B cell (primary cell): ENCODE results near the gene USP17L15. TPM values are rescaled to one million over a fixed set of nuclear protein-coding genes. Genes with fewer than 3 reads are reported as not detected.
"Not testable (repeated sequence)": the region's sequence is repeated elsewhere in the genome, so short reads cannot be mapped to it uniquely, and the experiment has no call there.

ENCODE experiments used
- ATAC-seq: fragments of 200-7000 bp; cut with Tn5 transposase; one replicate; pipeline ENCODE4 v1.10.0; 2021; ENCODE audit warnings: low read depth, mild to moderate bottlenecking, moderate number of reproducible peaks, moderate library complexity
- CTCF ChIA-PET: fragments of 350-600 bp; sonication (Branson Sonifier 250); formaldehyde crosslinking; loops from one replicate; lab custom pipeline; 2021; ENCODE audit warnings: antibody characterized with exemption, inconsistent platforms; lab: Charles Lee
- POLR2A ChIA-PET: fragments of 350-600 bp; sonication (Branson Sonifier 250); formaldehyde crosslinking; loops from one replicate; lab custom pipeline; 2021; ENCODE audit warnings: antibody characterized with exemption; lab: Charles Lee
- DNase-seq: peaks from one replicate; pipeline ENCODE4 v3.0.0; 2013
- H2AFZ ChIP-seq: 2 replicates; pipeline ENCODE4 v1.6.1; 2012; ENCODE audit warnings: mild to moderate bottlenecking, low read depth, low read length; ENCODE audit not compliant: insufficient read depth, poor library complexity, severe bottlenecking
- H3K27ac ChIP-seq, 2 donors: 1 replicate in 1 of 2; 2 replicates in 1 of 2; pipeline ENCODE4 v1.5.1; 2012 to 2013; ENCODE audit warnings: low read length in 2 of 2, mild to moderate bottlenecking in 2 of 2, moderate library complexity in 1 of 2
- H3K27me3 ChIP-seq, 4 experiments: fragments of 200-600 bp in 1 of 4; sonication (generic) in 1 of 4; replicated peaks in 1 of 4; 1 replicate in 2 of 4; 2 replicates in 2 of 4; pipeline versions ENCODE4 v1.6.1 to v1.7.0; 2013 to 2016; ENCODE audit warnings: low read length in 3 of 4, mild to moderate bottlenecking in 2 of 4, mixed read lengths in 1 of 4, moderate library complexity in 1 of 4; ENCODE audit not compliant: insufficient read depth in 4 of 4, control insufficient read depth in 3 of 4; ENCODE audit errors: control extremely low read depth in 1 of 4
- H3K36me3 ChIP-seq, 2 experiments: replicated peaks in 1 of 2; 1 replicate in 1 of 2; 2 replicates in 1 of 2; pipeline versions ENCODE4 v1.6.1 to v1.7.1; 2013; ENCODE audit warnings: low read length in 1 of 2; ENCODE audit not compliant: insufficient read depth in 2 of 2, control insufficient read depth in 1 of 2; ENCODE audit errors: control extremely low read depth in 1 of 2, extremely low read depth in 1 of 2
- H3K4me1 ChIP-seq, 2 donors: fragments of 200-600 bp in 1 of 2; sonication (generic) in 1 of 2; 1 replicate in 1 of 2; 2 replicates in 1 of 2; pipeline versions ENCODE4 v1.5.1 to v1.6.1; 2013 to 2017; ENCODE audit warnings: low read length in 2 of 2; ENCODE audit not compliant: control insufficient read depth in 2 of 2, insufficient read depth in 2 of 2
- H3K4me2 ChIP-seq: replicated peaks from 2 replicates; pipeline ENCODE3; 2012; ENCODE audit warnings: mild to moderate bottlenecking, low read depth, low read length; ENCODE audit not compliant: poor library complexity, severe bottlenecking
- H3K4me3 ChIP-seq, 5 experiments: fragments of 200-600 bp in 1 of 5; sonication (generic) in 1 of 5; 1 replicate in 3 of 5; 2 replicates in 2 of 5; pipeline versions ENCODE4 v1.5.1 to v1.7.0; 2011 to 2016; ENCODE audit warnings: low read length in 4 of 5, mild to moderate bottlenecking in 4 of 5, low read depth in 2 of 5, control low read depth in 1 of 5, moderate library complexity in 1 of 5; ENCODE audit not compliant: insufficient read depth in 1 of 5; ENCODE audit errors: control extremely low read depth in 1 of 5, extremely low read depth in 1 of 5
- H3K79me2 ChIP-seq: fragments of 200-600 bp; sonication (generic); one replicate; pipeline ENCODE4 v1.6.0; 2016; ENCODE audit warnings: low read length; ENCODE audit not compliant: control insufficient read depth, insufficient read depth
- H3K9ac ChIP-seq: fragments of 200-600 bp; sonication (generic); 2 replicates; pipeline ENCODE4 v1.6.1; 2017; ENCODE audit warnings: mild to moderate bottlenecking, low read length, moderate library complexity
- H3K9me3 ChIP-seq, 3 donors: one replicate each; pipeline versions ENCODE4 v1.6.1 to v1.7.1; 2013; ENCODE audit warnings: low read length in 2 of 3; ENCODE audit not compliant: control insufficient read depth in 2 of 3, insufficient read depth in 1 of 3; ENCODE audit errors: control extremely low read depth in 1 of 3
- H4K20me1 ChIP-seq: 2 replicates; pipeline ENCODE4 v1.6.0; 2012; ENCODE audit warnings: mild to moderate bottlenecking, low read length; ENCODE audit not compliant: insufficient read depth, control insufficient read depth, poor library complexity, severe bottlenecking
- H3K27ac Mint-ChIP-seq: one replicate; pipeline ENCODE4 v1.8.0; 2021; ENCODE audit warnings: mixed read lengths
- H3K27me3 Mint-ChIP-seq: one replicate; pipeline ENCODE4 v1.8.0; 2021; ENCODE audit warnings: mixed read lengths
- H3K4me1 Mint-ChIP-seq: one replicate; pipeline ENCODE4 v1.8.0; 2021; ENCODE audit warnings: mixed read lengths
- H3K4me3 Mint-ChIP-seq: one replicate; pipeline ENCODE4 v1.8.0; 2021; ENCODE audit warnings: mixed read lengths
- H3K9me3 Mint-ChIP-seq: one replicate; pipeline ENCODE4 v1.8.0; 2022; ENCODE audit warnings: mixed read lengths; ENCODE audit not compliant: insufficient read depth
- WGBS: methylation state at CpG from one replicate; pipeline ENCODE4 v1.1.5; 2013; ENCODE audit warnings: missing lambda C conversion rate; ENCODE audit not compliant: insufficient coverage; 5-methylcytosine and 5-hydroxymethylcytosine counted together
- intact Hi-C: fragments of 100-400 bp; cut with micrococcal nuclease; formaldehyde crosslinking; loops from one replicate; pipeline ENCODE4 v1.10.0; 2022
- polyA plus RNA-seq: library from polyadenylated mRNA; depleted of rRNA; stranded (reverse); fragments of >200 nt; gene quantifications from 2 replicates; pipeline ENCODE4 v1.2.3, GENCODE V29; 2012
- total RNA-seq, 2 donors: library from RNA; stranded (reverse); fragments of 120-200 nt in 1 of 2; gene quantifications; 1 replicate in 1 of 2; 2 replicates in 1 of 2; pipeline versions ENCODE4 v1.2.3 to v1.2.4, GENCODE V29; 2013 to 2022

USP17L15 gene
- total and polyA plus RNA-seq, 2 donors (not counting 1 experiment from before 2014, with no cell fraction given) = not detected

DNA sequence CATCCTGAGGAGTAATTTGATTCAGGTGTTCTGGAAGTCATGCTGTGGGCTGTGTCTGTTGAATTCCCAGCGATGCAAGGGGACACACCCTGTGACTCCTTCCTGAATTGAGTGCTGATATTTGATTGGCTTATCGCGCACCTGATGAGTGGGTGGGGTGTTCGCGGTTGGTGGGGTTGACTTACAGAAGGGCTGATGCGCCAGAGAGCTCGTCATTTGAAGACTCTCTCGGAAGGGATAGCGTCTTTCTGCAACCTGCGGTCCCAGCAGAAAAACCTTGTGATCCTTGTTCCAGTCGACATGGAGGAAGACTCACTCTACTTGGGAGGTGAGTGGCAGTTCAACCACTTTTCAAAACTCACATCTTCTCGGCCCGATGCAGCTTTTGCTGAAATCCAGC lies 28.4 kb downstream of the USP17L15 start, which contains the start of gene USP17L21:
TSS of gene USP17L21 (plus strand) at position 301 of the 400 bp plus-strand sequence. CDS start at position 301, 0 bp downstream.
- H3K36me3 ChIP-seq, H2AFZ ChIP-seq, DNase-seq, H3K9me3 ChIP-seq, H3K9ac ChIP-seq, H3K4me1 Mint-ChIP-seq, H3K27me3 ChIP-seq, H3K4me1 ChIP-seq, H3K4me3 ChIP-seq, H3K27ac Mint-ChIP-seq, H3K4me3 Mint-ChIP-seq, H3K79me2 ChIP-seq, ATAC-seq, H3K4me2 ChIP-seq, H3K9me3 Mint-ChIP-seq, H3K27me3 Mint-ChIP-seq, intact Hi-C loops, CTCF ChIA-PET, H4K20me1 ChIP-seq, POLR2A ChIA-PET, H3K27ac ChIP-seq: not testable (repeated sequence)
- no CpG with 5 or more reads among the region's 13 CpGs for WGBS

DNA sequence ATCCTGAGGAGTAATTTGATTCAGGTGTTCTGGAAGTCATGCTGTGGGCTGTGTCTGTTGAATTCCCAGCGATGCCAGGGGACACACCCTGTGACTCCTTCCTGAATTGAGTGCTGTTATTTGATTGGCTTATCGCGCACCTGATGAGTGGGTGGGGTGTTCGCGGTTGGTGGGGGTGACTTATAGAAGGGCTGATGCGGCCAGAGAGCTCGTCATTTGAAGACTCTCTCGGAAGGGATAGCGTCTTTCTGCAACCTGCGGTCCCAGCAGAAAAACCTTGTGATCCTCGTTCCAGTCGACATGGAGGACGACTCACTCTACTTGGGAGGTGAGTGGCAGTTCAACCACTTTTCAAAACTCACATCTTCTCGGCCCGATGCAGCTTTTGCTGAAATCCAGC lies 33.1 kb downstream of the USP17L15 start, which contains the start of gene USP17L22:
TSS of gene USP17L22 (plus strand) at position 301 of the 400 bp plus-strand sequence. CDS start at position 301, 0 bp downstream.
- H3K4me3 Mint-ChIP-seq, intact Hi-C loops, DNase-seq: not testable (repeated sequence)

DNA sequence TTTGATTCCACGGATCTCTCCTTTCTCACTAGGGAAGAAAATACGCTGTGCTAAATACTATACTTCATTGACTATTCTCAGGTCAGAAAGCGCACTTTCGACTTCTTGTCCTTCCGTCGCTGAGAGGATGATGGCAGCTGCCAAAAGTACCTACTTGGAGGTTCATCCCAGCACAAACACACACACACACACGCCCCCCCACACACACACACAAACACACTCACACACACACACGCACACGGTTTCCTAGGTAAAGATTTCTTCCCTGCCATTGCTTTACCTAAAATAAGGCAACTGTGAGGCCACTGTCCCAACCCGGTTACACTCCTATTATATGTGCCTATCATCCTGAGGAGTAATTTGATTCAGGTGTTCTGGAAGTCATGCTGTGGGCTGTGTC lies 37.5 kb downstream of the USP17L15 start:
- POLR2A ChIA-PET, H3K4me1 Mint-ChIP-seq, H3K4me3 ChIP-seq, H3K27me3 ChIP-seq, CTCF ChIA-PET, H3K27me3 Mint-ChIP-seq, ATAC-seq, H3K9ac ChIP-seq, DNase-seq, H3K27ac ChIP-seq, H3K4me1 ChIP-seq, intact Hi-C loops, H3K4me2 ChIP-seq, H3K9me3 ChIP-seq, H4K20me1 ChIP-seq, H3K9me3 Mint-ChIP-seq, H3K4me3 Mint-ChIP-seq, H3K36me3 ChIP-seq, H2AFZ ChIP-seq, H3K79me2 ChIP-seq, H3K27ac Mint-ChIP-seq: not testable (repeated sequence)
- 89% methylated on average over 3 of the region's 10 CpGs for WGBS

More for the DNA sequence above, 33.1 kb downstream of the USP17L15 start, which contains the start of gene USP17L22:
- H3K27ac Mint-ChIP-seq, H3K27ac ChIP-seq, H3K27me3 Mint-ChIP-seq, H3K4me2 ChIP-seq, H3K4me1 ChIP-seq, H3K9me3 Mint-ChIP-seq, H3K4me1 Mint-ChIP-seq, POLR2A ChIA-PET, H3K9me3 ChIP-seq, CTCF ChIA-PET, H3K4me3 ChIP-seq, H2AFZ ChIP-seq, H4K20me1 ChIP-seq, H3K27me3 ChIP-seq, H3K9ac ChIP-seq, ATAC-seq, H3K79me2 ChIP-seq, H3K36me3 ChIP-seq: not testable (repeated sequence)
- no CpG with 5 or more reads among the region's 15 CpGs for WGBS

Other genes with a start within 250 kb of the USP17L15 start
- not detected in 2 replicates for gene FAM90A26, start 64.0 kb upstream of the USP17L15 start, total RNA-seq
- gene FAM90A26, start 64.0 kb upstream of the USP17L15 start, polyA plus RNA-seq = 0.04 TPM in 1 of 2 replicates, not detected in the other
- not detected in 2 replicates for gene USP17L10, start 23.7 kb upstream of the USP17L15 start, total RNA-seq
- gene USP17L10, start 23.7 kb upstream of the USP17L15 start, polyA plus RNA-seq = not detected in 2 replicates
- gene USP17L11, start 19.0 kb upstream of the USP17L15 start, total RNA-seq = not detected in 2 replicates
- gene USP17L11, start 19.0 kb upstream of the USP17L15 start, polyA plus RNA-seq = not detected in 2 replicates
- not detected in 2 replicates for gene USP17L12, start 14.2 kb upstream of the USP17L15 start, total RNA-seq
- not detected in 2 replicates for gene USP17L12, start 14.2 kb upstream of the USP17L15 start, polyA plus RNA-seq
- gene USP17L13, start 9.5 kb upstream of the USP17L15 start, total RNA-seq = not detected in 2 replicates
- gene USP17L13, start 9.5 kb upstream of the USP17L15 start, polyA plus RNA-seq = not detected in 2 replicates
- not detected in 2 replicates for gene USP17L17, start 9.5 kb downstream of the USP17L15 start, total RNA-seq
- gene USP17L17, start 9.5 kb downstream of the USP17L15 start, polyA plus RNA-seq = not detected in 2 replicates
- gene USP17L18, start 14.2 kb downstream of the USP17L15 start, total RNA-seq = not detected in 2 replicates
- gene USP17L18, start 14.2 kb downstream of the USP17L15 start, polyA plus RNA-seq = not detected in 2 replicates
- gene USP17L19, start 19.0 kb downstream of the USP17L15 start, total RNA-seq = not detected in 2 replicates
- gene USP17L19, start 19.0 kb downstream of the USP17L15 start, polyA plus RNA-seq = not detected in 2 replicates
- gene USP17L20, start 23.7 kb downstream of the USP17L15 start, total RNA-seq = not detected in 2 replicates
- not detected in 2 replicates for gene USP17L20, start 23.7 kb downstream of the USP17L15 start, polyA plus RNA-seq
- gene USP17L21, start 28.5 kb downstream of the USP17L15 start, total RNA-seq = not detected in 2 replicates
- gene USP17L21, start 28.5 kb downstream of the USP17L15 start, polyA plus RNA-seq = not detected in 2 replicates
- gene USP17L22, start 33.2 kb downstream of the USP17L15 start, total RNA-seq = not detected in 2 replicates
- not detected in 2 replicates for gene USP17L22, start 33.2 kb downstream of the USP17L15 start, polyA plus RNA-seq
- not detected in 2 replicates for gene USP17L24, start 90.8 kb downstream of the USP17L15 start, total RNA-seq
- gene USP17L24, start 90.8 kb downstream of the USP17L15 start, polyA plus RNA-seq = not detected in 2 replicates
- not detected in 2 replicates for gene USP17L25, start 95.5 kb downstream of the USP17L15 start, total RNA-seq
- gene USP17L25, start 95.5 kb downstream of the USP17L15 start, polyA plus RNA-seq = not detected in 2 replicates
- not detected in 2 replicates for gene USP17L26, start 100.3 kb downstream of the USP17L15 start, total RNA-seq
- not detected in 2 replicates for gene USP17L26, start 100.3 kb downstream of the USP17L15 start, polyA plus RNA-seq
- gene USP17L5, start 105.0 kb downstream of the USP17L15 start, total RNA-seq = not detected in 2 replicates
- gene USP17L5, start 105.0 kb downstream of the USP17L15 start, polyA plus RNA-seq = not detected in 2 replicates
- not detected in 2 replicates for gene USP17L27, start 109.8 kb downstream of the USP17L15 start, total RNA-seq
- gene USP17L27, start 109.8 kb downstream of the USP17L15 start, polyA plus RNA-seq = not detected in 2 replicates
- gene USP17L28, start 114.5 kb downstream of the USP17L15 start, total RNA-seq = not detected in 2 replicates
- not detected in 2 replicates for gene USP17L28, start 114.5 kb downstream of the USP17L15 start, polyA plus RNA-seq
- gene USP17L29, start 119.3 kb downstream of the USP17L15 start, total RNA-seq = not detected in 2 replicates
- not detected in 2 replicates for gene USP17L29, start 119.3 kb downstream of the USP17L15 start, polyA plus RNA-seq
- gene USP17L30, start 128.7 kb downstream of the USP17L15 start, total RNA-seq = not detected in 2 replicates
- gene USP17L30, start 128.7 kb downstream of the USP17L15 start, polyA plus RNA-seq = not detected in 2 replicates
- not detected in 2 replicates for gene DEFB131A, start 210.0 kb downstream of the USP17L15 start, total RNA-seq
- not detected in 2 replicates for gene DEFB131A, start 210.0 kb downstream of the USP17L15 start, polyA plus RNA-seq